HG03565 (cell line): ENCODE results near the gene CFAP100.

Experiments
- ATAC-seq: cut with Tn5 transposase; IDR thresholded peaks from one replicate; pipeline ENCODE4 v1.9.1; 2021; ENCODE audit warnings: mild to moderate bottlenecking, moderate library complexity; ENCODE audit not compliant: unreplicated experiment

CFAP100 gene

GRCh38 chr3:126419886-126420786, 25.4 kb downstream of the CFAP100 start:
- no peak for ATAC-seq

- ATAC-seq = no peak
These were observed 26.9 kb downstream of the CFAP100 start for GRCh38 chr3:126421573-126422119.

GRCh38 chr3:126422121-126422520, 27.4 kb downstream of the CFAP100 start:
- ATAC-seq = no peak

- no peak for ATAC-seq
These were observed 27.9 kb downstream of the CFAP100 start for GRCh38 chr3:126422571-126423091.

GRCh38 chr3:126423191-126424038, 28.7 kb downstream of the CFAP100 start:
- no peak for ATAC-seq

GRCh38 chr3:126424039-126424717, 29.5 kb downstream of the CFAP100 start:
- ATAC-seq = no peak

- ATAC-seq = no peak
These were observed 30.0 kb downstream of the CFAP100 start for GRCh38 chr3:126424751-126425150.

GRCh38 chr3:126431103-126431534, 36.4 kb downstream of the CFAP100 start:
- no peak for ATAC-seq

GRCh38 chr3:126432361-126433104, 37.8 kb downstream of the CFAP100 start:
- ATAC-seq = no peak

- no peak for ATAC-seq
These were observed 38.4 kb downstream of the CFAP100 start for GRCh38 chr3:126433105-126433430.

GRCh38 chr3:126433496-126434263, 39.0 kb downstream of the CFAP100 start:
- ATAC-seq = no peak

- ATAC-seq = no peak
These were observed 39.5 kb downstream of the CFAP100 start for GRCh38 chr3:126434264-126434590.

GRCh38 chr3:126434931-126435411, 40.3 kb downstream of the CFAP100 start:
- ATAC-seq = no peak

GRCh38 chr3:126435456-126436315, 41.0 kb downstream of the CFAP100 start:
- ATAC-seq = no peak

GRCh38 chr3:126436826-126437717, 42.4 kb downstream of the CFAP100 start:
- no peak for ATAC-seq

GRCh38 chr3:126438186-126438585, 43.5 kb downstream of the CFAP100 start:
- ATAC-seq = no peak

GRCh38 chr3:126438746-126439145, 44.0 kb downstream of the CFAP100 start:
- no peak for ATAC-seq
